Midbrain (tissue), 1 donor: ENCODE data around the gene ZBTB7A.

Experiments used
- DNase-seq: peaks from one replicate; lab custom pipeline; 2025; lab: John Stamatoyannopoulos, UW

Gene ZBTB7A

GRCh38 chr19:4035582-4035981 lies 31.1 kb downstream of the ZBTB7A start:
- DNase-seq = no peak

DNA sequence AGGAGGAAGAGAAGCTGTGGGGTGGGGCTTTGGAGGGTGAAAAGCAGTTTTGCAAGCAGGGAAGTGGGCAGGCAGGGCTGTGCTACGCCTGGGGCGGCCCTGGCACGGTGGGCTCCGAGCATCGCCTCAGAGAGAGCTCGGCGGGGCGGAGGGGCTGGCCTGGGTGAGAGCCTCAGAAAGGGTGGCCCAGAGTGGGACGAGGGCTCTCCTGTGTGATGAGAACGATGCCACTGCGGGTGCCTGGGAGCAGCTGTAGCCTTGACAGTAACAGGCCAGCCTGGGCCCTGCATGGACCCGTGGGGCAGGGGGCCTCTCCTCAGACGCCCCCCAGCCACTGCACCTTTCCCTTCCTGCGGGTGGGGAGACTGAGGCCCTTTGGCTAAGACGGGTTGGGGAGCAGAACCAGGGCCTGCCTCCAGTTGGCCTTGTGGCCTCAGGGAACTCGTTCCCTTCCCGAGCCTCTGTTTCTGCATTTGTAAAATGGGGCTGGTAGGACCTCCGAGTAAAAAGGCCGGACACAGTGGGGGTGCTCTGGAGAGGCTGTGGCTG lies 31.6 kb downstream of the ZBTB7A start:
- no peak for DNase-seq

- peak; percentile 89 for DNase-seq
Observed at GRCh38 chr19:4034048-4035017, 32.4 kb downstream of the ZBTB7A start.

DNA sequence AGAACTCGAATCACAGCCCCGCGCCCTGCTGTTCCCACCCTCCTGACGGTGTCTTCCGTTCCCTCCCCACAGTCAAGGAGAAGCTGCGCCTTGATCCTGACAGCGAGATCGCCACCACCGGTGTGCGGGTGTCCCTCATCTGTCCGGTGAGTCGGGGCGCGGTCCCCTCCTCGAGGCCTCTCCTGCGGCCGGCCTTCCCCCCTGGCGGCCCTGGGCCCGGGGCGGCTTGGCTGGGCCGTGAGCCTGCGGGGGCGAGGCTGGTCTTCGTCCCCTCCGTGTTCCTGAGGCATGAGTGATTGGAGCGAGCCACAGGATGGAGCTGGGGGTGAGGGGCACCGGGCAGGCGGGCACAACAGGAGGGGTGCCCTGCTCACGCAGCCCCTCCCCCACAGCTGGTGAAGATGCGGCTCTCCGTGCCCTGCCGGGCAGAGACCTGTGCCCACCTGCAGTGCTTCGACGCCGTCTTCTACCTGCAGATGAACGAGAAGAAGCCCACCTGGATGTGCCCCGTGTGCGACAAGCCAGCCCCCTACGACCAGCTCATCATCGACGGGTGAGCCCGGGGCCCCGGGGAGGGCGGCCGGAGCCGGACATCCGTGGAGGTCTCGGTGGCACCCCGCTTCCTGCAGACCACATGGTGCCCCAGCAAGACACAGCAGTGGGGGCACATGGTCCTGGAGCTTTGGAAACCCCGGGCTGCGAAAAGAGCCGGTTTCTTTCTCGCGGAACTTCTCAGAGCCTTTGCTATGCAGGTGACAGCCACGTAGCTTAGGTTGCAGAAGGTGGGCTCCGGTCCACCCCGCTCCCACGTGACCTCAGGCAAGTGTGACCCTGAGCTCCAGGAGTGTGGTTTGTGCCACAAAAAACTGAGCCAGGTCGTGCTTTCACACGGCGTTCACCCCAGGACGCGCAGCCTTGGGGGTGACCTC lies 33.4 kb downstream of the ZBTB7A start:
- DNase-seq = no peak

DNA sequence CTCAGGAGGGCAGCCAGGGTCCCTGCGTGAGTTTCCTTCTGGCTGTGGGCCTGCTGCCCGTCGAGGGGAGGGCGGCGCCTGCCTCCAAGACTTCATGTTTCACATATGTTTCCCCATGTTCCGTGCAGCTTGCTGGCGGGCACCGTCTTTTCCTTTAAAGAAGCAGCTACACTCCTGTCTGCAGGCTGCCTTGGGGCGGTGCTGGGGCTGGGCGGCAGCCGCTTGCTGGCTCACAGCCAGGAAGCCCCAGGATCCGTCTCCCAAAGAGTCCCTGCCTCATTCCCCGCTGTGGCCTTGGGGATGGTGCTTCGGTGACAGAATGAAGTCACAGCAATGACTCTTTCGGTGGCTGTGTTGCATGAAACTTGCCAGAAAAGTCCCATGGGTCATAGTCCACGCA lies 34.3 kb downstream of the ZBTB7A start:
- DNase-seq = no peak

GRCh38 chr19:4031420-4031819 lies 35.3 kb downstream of the ZBTB7A start:
- DNase-seq = no peak

GRCh38 chr19:4030981-4031380 lies 35.7 kb downstream of the ZBTB7A start:
- no peak for DNase-seq

DNA sequence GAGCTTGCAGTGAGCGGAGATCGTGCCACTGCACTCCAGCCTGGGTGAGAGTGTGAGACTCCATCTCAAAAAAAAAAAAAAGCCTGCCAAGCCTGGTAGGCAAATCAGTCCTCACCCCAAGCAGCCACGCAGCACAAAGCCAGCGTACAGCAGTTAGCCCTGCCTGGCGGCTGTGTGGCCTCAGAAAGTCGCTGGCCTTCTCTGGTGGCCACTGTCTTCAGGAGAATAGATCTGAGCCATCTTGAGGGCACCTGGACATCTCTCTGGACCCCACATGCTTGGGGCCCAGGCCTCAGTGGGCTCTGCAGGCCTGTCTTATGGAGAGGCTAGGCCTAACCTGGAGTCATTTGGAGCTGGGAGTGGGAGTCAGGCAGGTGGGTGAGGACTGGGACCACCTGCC lies 36.1 kb downstream of the ZBTB7A start:
- no peak for DNase-seq

DNA sequence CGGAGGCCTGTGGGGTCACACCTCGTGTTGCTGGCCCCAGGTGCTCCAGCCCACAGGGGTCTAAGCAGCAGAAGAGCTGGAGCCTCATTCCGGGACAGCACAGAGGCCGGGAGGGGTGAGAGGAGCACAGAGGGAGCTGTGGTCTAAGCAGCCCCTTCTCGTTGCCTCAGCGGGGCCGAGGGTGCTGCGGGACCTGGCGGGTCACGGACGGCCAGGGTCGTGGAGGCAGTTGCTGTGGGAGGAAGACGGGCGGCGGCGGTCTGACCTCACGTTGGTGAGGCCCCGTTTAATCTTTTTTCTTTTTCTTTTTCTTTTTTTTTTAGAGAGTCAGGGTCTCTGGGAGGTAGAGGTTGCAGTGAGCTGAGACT lies 37.5 kb downstream of the ZBTB7A start:
- DNase-seq = no peak

DNA sequence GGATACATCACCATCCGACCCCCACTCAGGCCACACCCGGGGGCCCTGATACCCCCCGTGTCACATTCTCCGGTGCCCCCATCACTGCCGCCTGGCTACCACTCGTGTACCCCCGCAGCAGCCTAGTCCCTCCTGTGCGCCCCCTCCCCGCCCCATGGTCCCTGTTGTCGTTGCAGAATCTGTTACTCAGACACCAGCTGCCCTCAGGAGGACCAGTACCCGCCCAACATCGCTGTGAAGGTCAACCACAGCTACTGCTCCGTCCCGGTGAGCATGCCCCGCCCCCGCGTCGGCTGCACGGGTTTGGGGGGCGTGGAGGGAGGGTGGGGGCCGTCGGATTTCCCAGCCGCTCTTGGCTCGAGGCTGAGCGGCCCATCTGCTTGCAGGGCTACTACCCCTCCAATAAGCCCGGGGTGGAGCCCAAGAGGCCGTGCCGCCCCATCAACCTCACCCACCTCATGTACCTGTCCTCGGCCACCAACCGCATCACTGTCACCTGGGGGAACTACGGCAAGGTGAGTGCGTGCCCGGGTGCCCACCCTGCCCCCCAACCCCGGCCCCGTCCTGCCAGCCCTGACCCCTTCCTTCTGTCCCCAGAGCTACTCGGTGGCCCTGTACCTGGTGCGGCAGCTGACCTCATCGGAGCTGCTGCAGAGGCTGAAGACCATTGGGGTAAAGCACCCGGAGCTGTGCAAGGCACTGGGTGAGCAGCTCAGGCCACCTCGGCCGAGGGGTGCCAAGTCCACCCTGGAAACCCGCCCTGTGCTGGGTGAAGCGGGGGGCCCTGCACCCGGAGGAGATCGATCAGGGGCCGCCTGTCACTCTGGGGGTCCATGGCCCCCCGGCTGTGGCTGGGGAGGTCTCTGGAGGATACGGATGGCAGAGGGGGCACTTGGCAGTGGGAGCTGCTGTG lies 38.1 kb downstream of the ZBTB7A start:
- no peak for DNase-seq

DNA sequence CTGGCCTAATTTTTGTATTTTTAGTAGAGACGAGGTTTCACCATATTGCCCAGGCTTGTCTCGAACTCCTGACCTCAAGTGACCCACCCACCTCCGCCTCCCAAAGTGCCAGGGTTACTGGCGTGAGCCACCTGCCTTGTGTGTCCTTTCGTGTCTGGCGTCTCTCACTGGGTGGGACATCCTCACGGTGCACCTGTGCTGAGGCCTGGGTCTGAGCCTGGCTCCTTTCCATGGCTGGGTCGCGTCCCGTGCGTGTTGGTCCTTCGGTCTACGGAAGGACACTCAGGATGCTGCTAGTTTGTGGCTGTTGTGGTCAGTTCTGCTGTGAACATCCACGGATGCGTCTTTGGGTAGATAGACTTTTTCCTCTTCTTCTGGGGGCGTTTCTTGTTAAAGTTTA lies 39.6 kb downstream of the ZBTB7A start:
- DNase-seq = no peak

GRCh38 chr19:4025317-4025716 lies 41.4 kb downstream of the ZBTB7A start:
- no peak for DNase-seq

DNA sequence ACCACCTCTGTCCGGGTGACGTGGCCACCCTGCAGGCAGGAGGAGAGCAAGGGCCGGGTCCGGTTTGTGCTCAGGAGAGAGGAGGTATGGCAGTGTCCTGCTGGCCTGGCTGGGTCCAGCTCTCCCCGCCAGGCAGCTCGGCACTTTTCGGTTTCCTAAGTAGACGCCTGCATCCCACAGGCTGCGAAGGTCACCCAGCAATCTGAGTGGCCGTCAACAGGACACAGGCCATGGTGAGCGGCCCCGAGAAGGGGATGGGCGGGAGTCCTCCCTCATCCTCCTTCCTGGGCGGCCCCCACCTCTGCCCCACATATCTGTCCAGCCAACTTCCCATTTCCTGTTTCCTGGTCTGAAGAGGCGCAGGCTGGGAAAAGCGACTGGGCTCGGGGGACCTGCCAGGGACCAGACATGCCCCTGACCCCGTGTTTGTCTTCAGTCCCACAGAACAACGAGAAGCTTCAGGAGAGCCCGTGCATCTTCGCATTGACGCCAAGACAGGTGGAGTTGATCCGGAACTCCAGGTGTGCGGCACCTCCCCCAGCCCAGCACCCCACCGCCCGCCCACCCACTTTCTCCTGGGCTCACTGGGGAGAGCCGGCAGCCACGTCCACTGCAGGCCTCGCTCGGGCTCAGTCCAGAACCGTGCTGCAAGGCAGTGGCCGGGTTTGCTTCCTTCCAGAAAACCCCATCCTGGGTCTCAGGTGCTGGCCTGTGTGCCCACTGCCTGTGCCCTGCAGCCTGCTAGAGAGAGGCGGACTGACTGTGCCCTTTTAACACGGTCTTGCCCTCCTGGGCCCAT lies 42.9 kb downstream of the ZBTB7A start:
- no peak for DNase-seq

DNA sequence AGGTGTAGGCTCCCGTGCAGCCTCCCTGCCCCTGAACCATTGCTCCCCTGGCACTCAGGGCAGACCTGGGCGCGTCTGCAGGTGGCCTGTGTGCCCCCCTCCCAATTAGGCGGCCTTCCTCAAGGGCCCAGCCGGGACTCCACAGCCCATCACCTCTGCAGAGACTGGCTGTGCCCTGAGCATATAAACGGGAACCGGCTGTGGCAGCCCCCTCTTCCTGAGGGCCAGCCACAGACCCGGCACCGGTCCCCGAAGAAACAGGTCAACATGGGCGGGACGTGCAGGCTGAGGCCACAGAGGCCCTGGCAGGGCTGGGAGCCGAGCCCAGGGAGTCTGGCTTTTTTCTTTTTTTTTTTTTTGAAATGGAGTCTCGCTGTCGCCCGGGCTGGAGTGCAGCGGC lies 47.1 kb downstream of the ZBTB7A start:
- DNase-seq = no peak

GRCh38 chr19:4018775-4019504 lies 47.8 kb downstream of the ZBTB7A start:
- DNase-seq = no peak

GRCh38 chr19:4018140-4018613 lies 48.5 kb downstream of the ZBTB7A start:
- DNase-seq = peak; percentile 37

GRCh38 chr19:4016903-4017638 lies 49.6 kb downstream of the ZBTB7A start:
- DNase-seq = no peak

DNA sequence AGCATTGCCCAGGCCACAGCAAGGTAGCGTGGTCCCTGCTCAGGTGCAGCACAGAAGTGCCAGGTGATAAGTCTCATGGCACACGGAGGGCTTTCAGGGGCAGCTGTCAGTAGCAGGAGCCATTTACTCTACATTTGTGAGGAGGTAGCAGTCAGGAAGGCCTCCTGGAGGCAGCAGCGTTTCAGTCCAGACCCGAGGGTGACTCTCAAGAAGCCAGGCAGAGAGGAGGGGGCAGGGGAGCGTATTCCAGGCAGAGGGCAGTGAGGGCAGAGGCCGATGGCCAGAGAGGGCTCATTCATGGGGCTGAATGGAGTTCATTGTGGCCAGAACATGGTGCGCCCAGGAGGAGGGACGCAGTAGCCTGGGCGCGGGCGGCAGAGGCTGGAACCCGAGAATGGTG lies 50.2 kb downstream of the ZBTB7A start:
- peak; percentile 87 for DNase-seq
